ENCODE data around the gene MSH4. TPM values are rescaled to one million over a fixed set of nuclear protein-coding genes. Genes with fewer than 3 reads are reported as not detected.
"Not testable (repeated sequence)": the region's sequence is repeated elsewhere in the genome, so short reads cannot be mapped to it uniquely, and the experiment has no call there.

MSH4 gene
- total RNA-seq, 2 donors from 2014 or later = 0.19 to 1.1 TPM

- Mint-ChIP-seq H3K27me3 (peaks cover 0 to 3% of the 10 kb centered on the region in 2 donors), H3K27ac (peak within 1 kb of the TSS; percentile 97 to 98), H3K9me3 (no peaks in the 10 kb centered on the region), H3K4me3 (peak within 1 kb of the TSS; percentile 97), H3K4me1 (ENCODE audit: low read depth in 2 of 2) (peaks cover 54 to 62% of the 10 kb centered on the region in 2 donors), H3K36me3 (peaks cover 51% of the 10 kb centered on the region)
- ATAC-seq (peak; percentile 96 to 98), DNase-seq (ENCODE audit: low spot score) (peak; percentile 96)
Observed at GRCh38 chr1:75785983-75786853, 10.5 kb upstream of the MSH4 start, which contains the start of gene RABGGTB. TSS of gene RABGGTB (plus strand) at chr1:75786256. CDS start at chr1:75786272, 16 bp downstream.

- Mint-ChIP-seq H3K36me3 (peaks cover 55% of the 10 kb centered on the region), H3K4me1 (ENCODE audit: low read depth in 2 of 2) (peaks cover 61 to 70% of the 10 kb centered on the region in 2 donors), H3K4me3 (peak overlapping the region; percentile 97), H3K9me3 (no peaks in the 10 kb centered on the region), H3K27ac (peak overlapping the region; percentile 97 to 98), H3K27me3 (no peaks in the 10 kb centered on the region)
- DNase-seq (ENCODE audit: low spot score) (no peak), ATAC-seq (no peak)
Observed at GRCh38 chr1:75786901-75787493, 9.7 kb upstream of the MSH4 start.

- ATAC-seq = no peak
- peaks cover 61 to 75% of the 10 kb centered on the region in 2 donors for H3K4me1 Mint-ChIP-seq (ENCODE audit: low read depth in 2 of 2)
- no peaks in the 10 kb centered on the region for H3K27me3 Mint-ChIP-seq
- DNase-seq (ENCODE audit: low spot score) = no peak
- peak overlapping the region; percentile 97 to 98 for H3K27ac Mint-ChIP-seq
- H3K9me3 Mint-ChIP-seq = no peaks in the 10 kb centered on the region
- H3K36me3 Mint-ChIP-seq = peaks cover 60% of the 10 kb centered on the region
- peak overlapping the region; percentile 97 for H3K4me3 Mint-ChIP-seq
Observed at GRCh38 chr1:75787524-75787923, 9.2 kb upstream of the MSH4 start.

GRCh38 chr1:75789988-75790387, 6.7 kb upstream of the MSH4 start:
- Mint-ChIP-seq H3K4me1 (ENCODE audit: low read depth in 2 of 2) (peaks cover 54 to 70% of the 10 kb centered on the region in 2 donors), H3K27me3 (no peaks in the 10 kb centered on the region), H3K9me3 (no peaks in the 10 kb centered on the region), H3K36me3 (peaks cover 70% of the 10 kb centered on the region), H3K4me3 (peak overlapping the region; percentile 97), H3K27ac (peak overlapping the region; percentile 97 to 98)
- no peak for ATAC-seq
- no peak for DNase-seq (ENCODE audit: low spot score)

GRCh38 chr1:75791022-75791421, 5.7 kb upstream of the MSH4 start:
- peaks cover 73% of the 10 kb centered on the region for H3K36me3 Mint-ChIP-seq
- no peak for ATAC-seq
- peak overlapping the region; percentile 97 for H3K4me3 Mint-ChIP-seq
- no peak for DNase-seq (ENCODE audit: low spot score)
- peak overlapping the region; percentile 97 to 98 for H3K27ac Mint-ChIP-seq
- no peaks in the 10 kb centered on the region for H3K9me3 Mint-ChIP-seq
- H3K27me3 Mint-ChIP-seq = no peaks in the 10 kb centered on the region
- peaks cover 47 to 60% of the 10 kb centered on the region in 2 donors for H3K4me1 Mint-ChIP-seq (ENCODE audit: low read depth in 2 of 2)

GRCh38 chr1:75792091-75792490, 4.6 kb upstream of the MSH4 start:
- Mint-ChIP-seq H3K36me3 (peaks cover 70% of the 10 kb centered on the region), H3K4me3 (peak overlapping the region; percentile 97), H3K4me1 (ENCODE audit: low read depth in 2 of 2) (peaks cover 44 to 56% of the 10 kb centered on the region in 2 donors), H3K27ac (peak overlapping the region; percentile 97 to 98), H3K9me3 (no peaks in the 10 kb centered on the region), H3K27me3 (no peaks in the 10 kb centered on the region)
- ATAC-seq (no peak), DNase-seq (ENCODE audit: low spot score) (no peak)

GRCh38 chr1:75794382-75794781, 2.3 kb upstream of the MSH4 start:
- ATAC-seq = no peak
- no peak overlapping the region for H3K4me3 Mint-ChIP-seq
- H3K36me3 Mint-ChIP-seq = peaks cover 60% of the 10 kb centered on the region
- peaks cover 30 to 37% of the 10 kb centered on the region in 2 donors for H3K4me1 Mint-ChIP-seq (ENCODE audit: low read depth in 2 of 2)
- no peak overlapping the region for H3K27ac Mint-ChIP-seq
- H3K27me3 Mint-ChIP-seq = no peaks in the 10 kb centered on the region
- H3K9me3 Mint-ChIP-seq = no peaks in the 10 kb centered on the region
- DNase-seq (ENCODE audit: low spot score) = no peak

- DNase-seq (ENCODE audit: low spot score) = no peak
- H3K27me3 Mint-ChIP-seq = no peaks in the 10 kb centered on the region
- peak overlapping the region in 1 of 2 donors; percentile 47 for H3K27ac Mint-ChIP-seq
- H3K36me3 Mint-ChIP-seq = peaks cover 46% of the 10 kb centered on the region
- no peaks in the 10 kb centered on the region for H3K9me3 Mint-ChIP-seq
- no peak for ATAC-seq
- no peak overlapping the region for H3K4me3 Mint-ChIP-seq
- peaks cover 19 to 23% of the 10 kb centered on the region in 2 donors for H3K4me1 Mint-ChIP-seq (ENCODE audit: low read depth in 2 of 2)
Observed at GRCh38 chr1:75795703-75796193, 934 bp upstream of the MSH4 start.

- Mint-ChIP-seq H3K4me3 (no peak overlapping the region), H3K27me3 (no peaks in the 10 kb centered on the region), H3K36me3 (peaks cover 31% of the 10 kb centered on the region), H3K4me1 (ENCODE audit: low read depth in 2 of 2) (peaks cover 8 to 9% of the 10 kb centered on the region in 2 donors), H3K27ac (peak overlapping the region in 1 of 2 donors; percentile 47), H3K9me3 (no peaks in the 10 kb centered on the region)
- ATAC-seq (no peak), DNase-seq (ENCODE audit: low spot score) (no peak)
Observed at GRCh38 chr1:75797273-75797588, 549 bp downstream of the MSH4 start.

- no peak for ATAC-seq
- H3K4me1 Mint-ChIP-seq (ENCODE audit: low read depth in 2 of 2) = peaks cover 6 to 8% of the 10 kb centered on the region in 2 donors
- H3K9me3 Mint-ChIP-seq = no peaks in the 10 kb centered on the region
- H3K4me3 Mint-ChIP-seq = no peak overlapping the region
- peak overlapping the region in 1 of 2 donors; percentile 47 for H3K27ac Mint-ChIP-seq
- peaks cover 28% of the 10 kb centered on the region for H3K36me3 Mint-ChIP-seq
- no peak for DNase-seq (ENCODE audit: low spot score)
- H3K27me3 Mint-ChIP-seq = no peaks in the 10 kb centered on the region
Observed at GRCh38 chr1:75797606-75798216, 1.0 kb downstream of the MSH4 start.

- H3K4me1 Mint-ChIP-seq (ENCODE audit: low read depth in 2 of 2); H3K27ac Mint-ChIP-seq; H3K9me3 Mint-ChIP-seq; DNase-seq (ENCODE audit: low spot score); H3K27me3 Mint-ChIP-seq; H3K4me3 Mint-ChIP-seq: not testable (repeated sequence)
- H3K36me3 Mint-ChIP-seq = peaks cover 11% of the 10 kb centered on the region
- peak in 1 of 2 donors; percentile 33 for ATAC-seq
Observed at GRCh38 chr1:75801480-75801879, 4.8 kb downstream of the MSH4 start.

- Mint-ChIP-seq H3K4me3 (no peak overlapping the region), H3K9me3 (no peaks in the 10 kb centered on the region)
Observed at GRCh38 chr1:75808921-75809320, 12.2 kb downstream of the MSH4 start.

GRCh38 chr1:75810113-75810512, 13.4 kb downstream of the MSH4 start:
- DNase-seq (ENCODE audit: low spot score); H3K9me3 Mint-ChIP-seq; H3K36me3 Mint-ChIP-seq; H3K27me3 Mint-ChIP-seq; H3K27ac Mint-ChIP-seq; H3K4me1 Mint-ChIP-seq (ENCODE audit: low read depth in 2 of 2); ATAC-seq; H3K4me3 Mint-ChIP-seq: not testable (repeated sequence)

More at GRCh38 chr1:75808921-75809320, 12.2 kb downstream of the MSH4 start:
- no peaks in the 10 kb centered on the region for H3K4me1 Mint-ChIP-seq (ENCODE audit: low read depth in 2 of 2)
- H3K27ac Mint-ChIP-seq = no peak overlapping the region
- H3K36me3 Mint-ChIP-seq = no peaks in the 10 kb centered on the region
- ATAC-seq (no peak), DNase-seq (ENCODE audit: low spot score) (no peak)
- no peaks in the 10 kb centered on the region for H3K27me3 Mint-ChIP-seq
